NCI-H1105 (cell line): Measurements from ENCODE around the gene UCK2.
A peak's percentile ranks its signal among the peaks of the same experiment; 100 is the strongest.

Experiments used
- DNase-seq: peaks from one replicate; lab custom pipeline; 2025; lab: John Stamatoyannopoulos, UW

The UCK2 gene

GRCh38 chr1:165855010-165855838 is 27.8 kb downstream of the UCK2 start:
- no peak for DNase-seq

GRCh38 chr1:165856021-165856420 is 28.6 kb downstream of the UCK2 start:
- DNase-seq, result no peak

- DNase-seq, result no peak
Measured at GRCh38 chr1:165856606-165857005, 29.2 kb downstream of the UCK2 start.

GRCh38 chr1:165857046-165857801 is 29.8 kb downstream of the UCK2 start:
- no peak for DNase-seq

- peak; percentile 61 for DNase-seq
Measured at GRCh38 chr1:165858364-165858823, 31.0 kb downstream of the UCK2 start.

GRCh38 chr1:165858967-165859845 is 31.8 kb downstream of the UCK2 start:
- no peak for DNase-seq

GRCh38 chr1:165860065-165860464 is 32.7 kb downstream of the UCK2 start:
- no peak for DNase-seq

GRCh38 chr1:165861911-165862310 is 34.5 kb downstream of the UCK2 start:
- no peak for DNase-seq

- DNase-seq, result no peak
Measured at GRCh38 chr1:165862448-165862847, 35.0 kb downstream of the UCK2 start.

GRCh38 chr1:165863346-165863745 is 35.9 kb downstream of the UCK2 start:
- DNase-seq, result no peak

- no peak for DNase-seq
Measured at GRCh38 chr1:165865633-165866340, 38.4 kb downstream of the UCK2 start.

GRCh38 chr1:165869343-165869742 is 41.9 kb downstream of the UCK2 start:
- DNase-seq, result no peak

GRCh38 chr1:165871311-165872067 is 44.1 kb downstream of the UCK2 start:
- no peak for DNase-seq

GRCh38 chr1:165873481-165873880 is 46.1 kb downstream of the UCK2 start:
- DNase-seq, result no peak

- DNase-seq, result no peak
Measured at GRCh38 chr1:165874643-165875042, 47.2 kb downstream of the UCK2 start.

GRCh38 chr1:165875171-165875570 is 47.8 kb downstream of the UCK2 start:
- no peak for DNase-seq

GRCh38 chr1:165875604-165876003 is 48.2 kb downstream of the UCK2 start:
- no peak for DNase-seq

- no peak for DNase-seq
Measured at GRCh38 chr1:165876121-165876520, 48.7 kb downstream of the UCK2 start.

- no peak for DNase-seq
Measured at GRCh38 chr1:165877411-165877810, 50.0 kb downstream of the UCK2 start.

GRCh38 chr1:165877940-165878556 is 50.6 kb downstream of the UCK2 start:
- no peak for DNase-seq
